Neuron (in vitro differentiated cells): ENCODE results near the gene CTIF.

ENCODE experiments used
- H2AFZ ChIP-seq: one replicate; pipeline ENCODE4 v1.6.1; 2013; ENCODE audit warnings: low read depth, mild to moderate bottlenecking, inconsistent platforms, low read length, moderate library complexity
- H3K27me3 ChIP-seq: one replicate; pipeline ENCODE4 v1.6.1; 2013; ENCODE audit warnings: low read length; ENCODE audit not compliant: insufficient read depth
- H3K36me3 ChIP-seq: one replicate; pipeline ENCODE4 v1.6.1; 2013; ENCODE audit warnings: low read length; ENCODE audit not compliant: insufficient read depth
- H3K4me1 ChIP-seq: one replicate; pipeline ENCODE4 v1.6.1; 2013; ENCODE audit warnings: low read length; ENCODE audit not compliant: insufficient read depth
- H3K4me3 ChIP-seq: 2 replicates; pipeline ENCODE4 v1.5.1; 2013; ENCODE audit warnings: mild to moderate bottlenecking, low read length, moderate library complexity
- H3K9me3 ChIP-seq: one replicate; pipeline ENCODE4 v1.6.1; 2013; ENCODE audit warnings: low read length

The CTIF gene

DNA sequence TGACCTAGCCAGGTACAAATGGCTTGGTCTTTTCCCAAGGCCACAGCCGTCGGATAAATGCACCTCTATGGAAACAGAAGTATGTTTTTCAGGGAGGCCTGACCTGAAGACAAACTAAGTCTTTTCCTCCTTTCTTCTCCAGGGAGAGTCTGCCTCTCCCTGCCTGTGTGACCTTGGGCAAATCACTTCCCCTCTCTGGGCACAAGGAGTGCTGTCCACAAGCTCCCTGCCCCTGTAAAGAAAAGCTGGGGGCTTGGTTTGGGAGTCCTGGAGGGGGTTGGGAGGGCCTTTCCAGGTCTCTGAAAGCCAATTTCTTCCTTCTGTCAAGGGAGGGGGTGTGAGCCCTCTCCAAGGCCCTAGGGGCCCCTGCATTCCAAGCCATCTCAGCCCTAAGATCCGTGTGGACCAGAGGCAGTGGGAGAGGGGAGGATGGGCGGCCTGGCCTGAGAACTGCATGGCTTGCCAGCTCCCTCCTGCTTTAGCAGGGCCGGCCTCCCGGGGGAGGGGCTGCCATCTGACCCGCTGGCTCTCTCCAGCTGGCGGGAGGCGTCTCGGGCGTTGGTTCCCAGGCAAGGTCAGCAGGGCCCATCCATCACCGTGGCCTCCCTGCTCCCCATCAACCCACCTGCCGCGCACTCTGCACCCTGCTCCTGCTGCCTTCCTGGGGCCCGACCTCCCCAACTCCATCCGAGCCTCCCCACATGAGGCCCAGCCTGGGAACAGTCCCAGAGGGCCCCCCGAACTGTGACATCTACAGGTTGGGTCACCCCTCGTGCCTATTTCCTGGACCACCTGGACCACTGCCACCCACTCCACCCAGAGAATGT lies 350.5 kb downstream of the CTIF start:
- Histone ChIP-seq H3K4me1 (peaks cover 24% of the 10 kb centered on the region), H3K36me3 (no peaks in the 10 kb centered on the region)

DNA sequence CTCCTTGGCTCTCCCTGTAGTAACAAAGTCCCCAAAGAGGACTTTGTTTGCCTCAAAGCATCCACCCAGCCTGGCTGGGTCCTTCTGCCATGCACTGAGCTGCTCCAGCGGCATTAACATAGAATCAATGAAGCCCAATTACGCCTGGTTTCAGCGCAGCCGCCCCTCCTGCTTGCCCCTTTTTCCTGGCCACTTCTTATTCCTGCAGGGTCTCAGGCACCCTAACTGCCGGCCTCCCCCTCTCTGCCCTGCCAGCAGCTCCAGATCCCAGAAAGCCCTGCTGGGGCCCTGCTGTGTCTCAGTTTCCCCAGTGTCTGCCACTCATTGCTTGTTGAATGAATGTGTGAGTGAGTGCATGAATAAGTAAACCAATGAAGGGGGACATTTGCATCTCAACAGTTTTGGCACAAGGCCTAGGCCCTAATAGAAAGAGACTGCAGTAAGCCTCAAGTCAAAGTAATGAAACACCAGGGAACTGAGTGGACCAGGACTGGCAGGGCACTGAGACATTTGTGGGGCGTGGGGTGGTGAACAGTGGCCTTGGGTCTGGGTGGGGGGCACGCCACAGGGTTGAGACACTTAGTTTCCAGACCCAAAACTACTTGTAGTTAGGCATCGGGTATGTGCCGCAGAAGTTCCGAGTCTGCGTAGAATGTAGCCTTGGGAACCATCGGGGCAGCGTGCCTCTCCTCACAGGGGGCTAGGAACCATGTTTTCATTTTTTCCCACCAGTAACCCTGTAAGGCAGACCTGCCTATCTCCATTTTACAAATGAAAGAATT lies 351.3 kb downstream of the CTIF start:
- H2AFZ ChIP-seq: no peak overlapping the region
- no peaks in the 10 kb centered on the region for H3K36me3 ChIP-seq
- no peak overlapping the region for H3K4me3 ChIP-seq
- no peaks in the 10 kb centered on the region for H3K9me3 ChIP-seq
- no peaks in the 10 kb centered on the region for H3K27me3 ChIP-seq
- H3K4me1 ChIP-seq: peaks cover 24% of the 10 kb centered on the region

More for the DNA sequence above, 350.5 kb downstream of the CTIF start:
- no peak overlapping the region for H2AFZ ChIP-seq
- H3K27me3 ChIP-seq: peaks cover 6% of the 10 kb centered on the region
- no peak overlapping the region for H3K4me3 ChIP-seq
- H3K9me3 ChIP-seq: no peaks in the 10 kb centered on the region

- Histone ChIP-seq H3K36me3 (no peaks in the 10 kb centered on the region), H3K4me3 (no peak overlapping the region), H2AFZ (no peak overlapping the region), H3K4me1 (peaks cover 24% of the 10 kb centered on the region), H3K27me3 (no peaks in the 10 kb centered on the region), H3K9me3 (no peaks in the 10 kb centered on the region)
Observed at GRCh38 chr18:48891721-48892120, 352.9 kb downstream of the CTIF start.

DNA sequence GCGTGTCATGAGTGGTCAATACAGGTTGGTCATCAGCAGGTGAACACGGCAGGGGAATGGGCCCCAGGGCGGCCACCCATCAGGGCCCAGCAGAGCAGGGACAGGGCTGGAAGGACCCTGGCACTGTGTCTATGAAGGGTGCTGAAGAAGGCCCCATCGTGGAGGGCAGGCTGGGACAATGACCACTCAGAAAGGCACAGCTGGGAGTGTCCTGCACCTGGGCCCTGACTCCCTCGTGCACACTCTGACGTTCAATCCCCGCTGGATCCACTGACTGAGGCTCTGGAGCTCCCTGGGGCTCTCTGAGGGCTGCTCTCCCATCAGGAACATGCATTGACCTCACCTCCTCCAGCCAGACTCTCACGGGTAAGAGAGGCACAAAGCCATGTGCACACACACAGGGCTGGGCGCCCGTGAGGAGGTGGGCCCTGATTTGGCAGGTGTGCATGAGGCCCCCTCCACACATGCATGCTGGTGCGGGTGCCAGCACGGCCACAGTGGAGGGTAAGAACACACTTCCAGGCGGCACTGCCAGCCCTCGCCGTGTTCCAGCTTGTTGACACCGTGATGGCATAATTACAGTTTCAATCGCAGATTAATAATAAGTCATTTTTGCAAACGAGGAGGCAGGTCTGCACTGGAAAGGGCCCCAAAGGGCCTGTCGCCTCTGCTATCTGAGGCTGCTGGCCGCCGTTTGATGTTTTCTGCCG lies 353.5 kb downstream of the CTIF start:
- no peak overlapping the region for H3K4me3 ChIP-seq
- no peaks in the 10 kb centered on the region for H3K9me3 ChIP-seq
- no peaks in the 10 kb centered on the region for H3K27me3 ChIP-seq
- peaks cover 24% of the 10 kb centered on the region for H3K4me1 ChIP-seq
- no peaks in the 10 kb centered on the region for H3K36me3 ChIP-seq
- no peak overlapping the region for H2AFZ ChIP-seq

DNA sequence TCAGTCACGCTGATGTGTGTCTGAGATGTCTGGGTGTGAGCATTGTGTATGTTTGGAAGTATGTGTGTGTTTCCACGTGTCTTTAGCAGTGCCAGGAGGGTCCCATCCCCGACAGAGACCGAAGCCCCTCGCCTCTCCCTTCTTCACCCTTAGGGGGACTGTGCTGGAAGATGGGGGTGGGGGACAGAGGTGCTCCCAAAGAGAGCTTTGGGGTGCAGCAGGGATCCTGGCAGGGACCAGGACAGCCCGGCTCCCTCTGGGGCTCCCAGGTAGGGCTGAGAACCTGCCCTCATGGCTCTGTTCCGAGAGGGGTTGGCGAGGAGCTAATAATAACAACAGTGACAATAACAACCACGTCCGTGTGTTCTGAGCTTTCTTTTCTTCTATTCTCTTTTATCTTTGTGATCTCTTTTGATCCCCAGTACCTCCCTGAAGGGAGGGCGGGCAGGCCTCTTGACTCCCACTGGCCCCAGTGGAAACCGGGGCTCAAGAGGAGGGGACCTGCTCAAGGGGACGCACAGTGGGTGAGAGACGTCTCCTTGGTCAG lies 354.3 kb downstream of the CTIF start:
- H3K4me3 ChIP-seq: no peak overlapping the region
- H3K27me3 ChIP-seq: no peaks in the 10 kb centered on the region
- H3K36me3 ChIP-seq: no peaks in the 10 kb centered on the region
- H2AFZ ChIP-seq: no peak overlapping the region
- no peaks in the 10 kb centered on the region for H3K9me3 ChIP-seq
- peaks cover 24% of the 10 kb centered on the region for H3K4me1 ChIP-seq

GRCh38 chr18:48893608-48894600 lies 355.1 kb downstream of the CTIF start:
- no peaks in the 10 kb centered on the region for H3K9me3 ChIP-seq
- H3K27me3 ChIP-seq: no peaks in the 10 kb centered on the region
- H2AFZ ChIP-seq: no peak overlapping the region
- no peaks in the 10 kb centered on the region for H3K36me3 ChIP-seq
- H3K4me1 ChIP-seq: peaks cover 21% of the 10 kb centered on the region
- no peak overlapping the region for H3K4me3 ChIP-seq

DNA sequence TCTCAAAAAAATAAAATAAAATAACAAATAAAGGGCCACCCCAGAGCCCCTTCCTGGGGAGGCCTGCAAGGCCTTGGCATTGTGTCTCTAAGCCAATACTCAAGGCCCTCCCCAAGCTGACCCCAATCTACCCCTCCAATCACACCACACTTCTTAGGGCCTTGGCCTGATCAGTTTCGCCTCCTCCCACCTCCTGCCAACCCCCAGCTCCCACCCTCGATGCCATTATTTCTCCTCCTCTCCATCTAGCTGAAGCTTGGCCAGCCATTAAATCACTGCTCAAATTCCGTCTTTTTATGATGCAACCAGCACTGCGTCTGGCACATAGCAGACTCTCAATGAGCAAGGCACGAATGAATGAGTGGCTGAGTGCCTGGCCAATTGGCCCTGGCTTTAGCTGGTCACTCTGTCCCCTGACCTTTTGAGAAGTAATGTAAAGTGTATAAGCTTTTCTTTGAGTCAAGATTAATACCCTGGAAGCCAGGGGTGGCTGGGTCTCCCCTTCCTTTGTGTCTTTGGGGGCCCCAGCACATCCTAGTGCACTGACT lies 356.0 kb downstream of the CTIF start:
- Histone ChIP-seq H3K27me3 (no peaks in the 10 kb centered on the region), H3K4me3 (no peak overlapping the region)

GRCh38 chr18:48896326-48896874 lies 357.6 kb downstream of the CTIF start:
- H3K9me3 ChIP-seq: no peaks in the 10 kb centered on the region
- peaks cover 11% of the 10 kb centered on the region for H3K4me1 ChIP-seq
- H3K4me3 ChIP-seq: no peak overlapping the region
- no peaks in the 10 kb centered on the region for H3K27me3 ChIP-seq
- no peaks in the 10 kb centered on the region for H3K36me3 ChIP-seq
- no peak overlapping the region for H2AFZ ChIP-seq

More for the DNA sequence above, 356.0 kb downstream of the CTIF start:
- Histone ChIP-seq H3K4me1 (peaks cover 12% of the 10 kb centered on the region), H3K9me3 (no peaks in the 10 kb centered on the region), H3K36me3 (no peaks in the 10 kb centered on the region), H2AFZ (no peak overlapping the region)

- H3K27me3 ChIP-seq: no peaks in the 10 kb centered on the region
- no peaks in the 10 kb centered on the region for H3K9me3 ChIP-seq
- no peak overlapping the region for H2AFZ ChIP-seq
- H3K4me3 ChIP-seq: no peak overlapping the region
- H3K4me1 ChIP-seq: peaks cover 11% of the 10 kb centered on the region
- no peaks in the 10 kb centered on the region for H3K36me3 ChIP-seq
Observed at GRCh38 chr18:48896875-48897511, 358.2 kb downstream of the CTIF start.

- H2AFZ ChIP-seq: no peak overlapping the region
- no peaks in the 10 kb centered on the region for H3K36me3 ChIP-seq
- H3K4me1 ChIP-seq: peaks cover 11% of the 10 kb centered on the region
- H3K4me3 ChIP-seq: no peak overlapping the region
- H3K9me3 ChIP-seq: no peaks in the 10 kb centered on the region
- H3K27me3 ChIP-seq: no peaks in the 10 kb centered on the region
Observed at GRCh38 chr18:48897531-48897930, 358.7 kb downstream of the CTIF start.

GRCh38 chr18:48898521-48898920 lies 359.7 kb downstream of the CTIF start:
- H3K4me3 ChIP-seq: no peak overlapping the region
- no peaks in the 10 kb centered on the region for H3K27me3 ChIP-seq
- no peak overlapping the region for H2AFZ ChIP-seq
- peaks cover 3% of the 10 kb centered on the region for H3K4me1 ChIP-seq
- H3K36me3 ChIP-seq: no peaks in the 10 kb centered on the region
- no peaks in the 10 kb centered on the region for H3K9me3 ChIP-seq
